Keratinocyte (primary cell): ENCODE data around the gene FAM83G. TPM values are rescaled to one million over a fixed set of nuclear protein-coding genes. Genes with fewer than 3 reads are reported as not detected.
"Not testable (repeated sequence)": the region's sequence is repeated elsewhere in the genome, so short reads cannot be mapped to it uniquely, and the experiment has no call there.

Experiments
- DNase-seq: peaks from one replicate; pipeline ENCODE4 v3.0.0-alpha.2; 2011; ENCODE audit warnings: low read depth, missing footprints, low spot score
- FAIRE-seq: peaks from 2 replicates; lab custom pipeline; 2011; peaks lifted over from hg19 to GRCh38; lab: Jason Lieb, UNC
- H2AFZ ChIP-seq: 2 replicates; pipeline ENCODE4 v1.6.0; 2012; ENCODE audit warnings: low read length, control low read depth, inconsistent platforms; ENCODE audit not compliant: control insufficient read depth
- H3K27ac ChIP-seq: 2 replicates; pipeline ENCODE4 v1.5.1; 2011; ENCODE audit warnings: low read length; ENCODE audit not compliant: control insufficient read depth, insufficient read depth
- H3K27me3 ChIP-seq: 3 replicates; pipeline ENCODE4 v1.6.0; 2011; ENCODE audit warnings: low read length; ENCODE audit not compliant: control insufficient read depth, insufficient read depth; ENCODE audit errors: extremely low read depth
- H3K36me3 ChIP-seq, 2 experiments: 2 replicates in 1 of 2; 3 replicates in 1 of 2; pipeline ENCODE4 v1.5.1; 2011; ENCODE audit warnings: low read length in 2 of 2, mild to moderate bottlenecking in 1 of 2; ENCODE audit not compliant: control insufficient read depth in 2 of 2, insufficient read depth in 2 of 2; ENCODE audit errors: extremely low read depth in 1 of 2
- H3K4me1 ChIP-seq: 3 replicates; pipeline ENCODE4 v1.5.1; 2011; ENCODE audit warnings: low read length; ENCODE audit not compliant: control insufficient read depth, insufficient read depth; ENCODE audit errors: extremely low read depth
- H3K4me2 ChIP-seq: 3 replicates; pipeline ENCODE4 v1.6.0; 2011; ENCODE audit warnings: low read depth, low read length; ENCODE audit not compliant: control insufficient read depth, insufficient read depth; ENCODE audit errors: extremely low read depth
- H3K4me3 ChIP-seq, 3 experiments: fragments of 200-600 bp in 1 of 3; sonication (generic) in 1 of 3; 2 replicates in 2 of 3; 3 replicates in 1 of 3; pipeline ENCODE4 v1.5.1; 2011 to 2016; ENCODE audit warnings: low read length in 3 of 3, mild to moderate bottlenecking in 3 of 3, control low read depth in 2 of 3, inconsistent platforms in 1 of 3, low read depth in 1 of 3, mixed read lengths in 1 of 3, mixed run types in 1 of 3, moderate library complexity in 1 of 3; ENCODE audit not compliant: control insufficient read depth in 2 of 3, insufficient read depth in 2 of 3; ENCODE audit errors: extremely low read depth in 1 of 3
- H3K79me2 ChIP-seq: 2 replicates; pipeline ENCODE4 v1.6.0; 2012; ENCODE audit warnings: low read length; ENCODE audit not compliant: control insufficient read depth, insufficient read depth
- H3K9ac ChIP-seq: 3 replicates; pipeline ENCODE4 v1.6.0; 2011; ENCODE audit warnings: low read length; ENCODE audit not compliant: control insufficient read depth, insufficient read depth; ENCODE audit errors: extremely low read depth
- H3K9me1 ChIP-seq: 3 replicates; pipeline ENCODE4 v1.6.0; 2011; ENCODE audit warnings: low read length; ENCODE audit not compliant: control insufficient read depth, insufficient read depth; ENCODE audit errors: extremely low read depth
- H3K9me3 ChIP-seq: 2 replicates; pipeline ENCODE4 v1.5.1; 2012; ENCODE audit warnings: low read depth, low read length; ENCODE audit not compliant: control insufficient read depth
- H4K20me1 ChIP-seq: 3 replicates; pipeline ENCODE4 v1.6.0; 2011; ENCODE audit warnings: low read length; ENCODE audit not compliant: control insufficient read depth, insufficient read depth; ENCODE audit errors: extremely low read depth
- dilution Hi-C: fragments of 300-500 bp; cut with MboI; formaldehyde crosslinking; loops from one replicate; pipeline ENCODE4 v1.7.0; 2020; ENCODE audit warnings: low sequenced_read_pairs; ENCODE audit not compliant: extremely low pct_ligation_motif_present
- polyA plus RNA-seq, 5 experiments: library from polyadenylated mRNA; depleted of rRNA in 3 of 5; stranded (reverse) in 3 of 5; stranded (forward) in 1 of 5; unstranded in 1 of 5; fragments of >200 nt; gene quantifications; 1 replicate in 1 of 5; 2 replicates in 3 of 5; 3 replicates in 1 of 5; pipeline versions ENCODE4 v1.2.1 to v1.2.3, GENCODE V29; 2011 to 2012; ENCODE audit warnings: missing spikeins in 2 of 5, low read depth in 1 of 5, low replicate concordance in 1 of 5

FAM83G gene
- polyA plus RNA-seq, 1 donor (not counting 4 experiments of a cell fraction or from before 2014, with no cell fraction given) = 23.2 TPM

DNA sequence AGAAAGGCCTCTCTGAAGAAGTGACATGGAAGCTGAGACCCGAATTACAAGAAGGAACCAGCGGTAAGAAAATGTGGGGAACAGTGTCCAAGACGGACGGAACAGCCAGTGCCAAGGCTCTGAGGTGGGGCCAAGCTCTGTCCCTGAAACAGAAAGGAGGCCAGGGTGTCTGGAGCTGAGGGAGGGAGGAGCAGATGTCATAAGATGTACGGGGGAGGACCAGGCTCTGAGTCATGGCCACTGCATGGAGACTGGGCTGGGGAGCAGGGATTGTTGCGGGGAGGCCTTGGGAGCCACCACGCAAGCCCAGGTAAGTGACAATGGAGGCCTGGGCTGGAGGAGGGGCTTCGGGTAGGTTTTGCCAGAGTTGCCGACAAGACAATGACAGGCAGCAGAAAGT, 40.1 kb upstream of the FAM83G start:
- H3K79me2 ChIP-seq, H3K27ac ChIP-seq, H3K36me3 ChIP-seq, H3K4me1 ChIP-seq, FAIRE-seq, H3K9me3 ChIP-seq, H3K4me2 ChIP-seq, H2AFZ ChIP-seq, dilution Hi-C loops, H3K4me3 ChIP-seq, DNase-seq, H4K20me1 ChIP-seq, H3K27me3 ChIP-seq, H3K9ac ChIP-seq, H3K9me1 ChIP-seq: not testable (repeated sequence)

DNA sequence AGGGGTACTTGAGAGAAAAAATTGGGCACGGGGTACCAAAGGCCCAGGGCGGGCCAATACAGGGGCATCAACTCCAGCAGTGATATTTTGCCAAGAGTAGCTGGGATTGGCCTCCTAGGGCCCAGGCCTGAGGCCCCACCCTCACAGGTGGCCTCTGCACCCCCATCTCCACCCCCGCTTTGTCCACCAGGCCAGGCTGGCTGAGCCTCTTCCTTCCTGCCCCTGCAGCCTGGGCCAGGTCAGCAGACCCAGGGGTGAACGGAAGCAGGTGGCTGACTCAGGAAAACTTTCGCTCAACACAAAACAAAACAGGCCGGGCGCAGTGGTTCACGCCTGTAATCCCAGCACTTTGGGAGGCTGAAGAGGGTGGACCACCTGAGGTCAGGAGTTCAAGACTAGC, 38.5 kb upstream of the FAM83G start:
- H3K4me3 ChIP-seq, H3K9me1 ChIP-seq, FAIRE-seq, H3K4me2 ChIP-seq, H2AFZ ChIP-seq, DNase-seq, H3K79me2 ChIP-seq, H3K9me3 ChIP-seq, H3K27me3 ChIP-seq, H3K36me3 ChIP-seq, H4K20me1 ChIP-seq, H3K9ac ChIP-seq, H3K27ac ChIP-seq, H3K4me1 ChIP-seq, dilution Hi-C loops: not testable (repeated sequence)

DNA sequence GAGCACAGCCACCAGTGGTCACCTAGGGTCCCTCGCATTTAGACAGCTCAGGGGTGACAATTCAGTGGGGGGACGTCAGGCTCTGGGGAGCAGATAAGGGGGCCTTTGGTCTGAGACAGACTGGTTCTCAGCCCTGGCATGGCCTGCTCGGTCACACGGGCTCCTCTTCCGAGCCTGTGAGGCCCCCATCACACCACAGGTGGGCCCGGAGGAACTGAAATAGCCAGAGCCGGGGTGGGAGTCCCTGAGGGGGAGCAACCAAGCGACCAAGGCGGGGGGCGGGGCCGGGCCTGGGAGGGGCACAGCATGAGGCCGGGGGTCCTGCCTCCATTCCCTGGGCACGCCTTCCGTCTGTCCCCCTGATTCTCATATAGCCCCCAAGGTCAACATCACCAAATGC, 37.8 kb upstream of the FAM83G start:
- FAIRE-seq, H3K9me1 ChIP-seq, H3K9me3 ChIP-seq, H3K9ac ChIP-seq, DNase-seq, H4K20me1 ChIP-seq, H2AFZ ChIP-seq, dilution Hi-C loops, H3K4me1 ChIP-seq, H3K27me3 ChIP-seq, H3K36me3 ChIP-seq, H3K4me2 ChIP-seq, H3K4me3 ChIP-seq, H3K27ac ChIP-seq, H3K79me2 ChIP-seq: not testable (repeated sequence)

DNA sequence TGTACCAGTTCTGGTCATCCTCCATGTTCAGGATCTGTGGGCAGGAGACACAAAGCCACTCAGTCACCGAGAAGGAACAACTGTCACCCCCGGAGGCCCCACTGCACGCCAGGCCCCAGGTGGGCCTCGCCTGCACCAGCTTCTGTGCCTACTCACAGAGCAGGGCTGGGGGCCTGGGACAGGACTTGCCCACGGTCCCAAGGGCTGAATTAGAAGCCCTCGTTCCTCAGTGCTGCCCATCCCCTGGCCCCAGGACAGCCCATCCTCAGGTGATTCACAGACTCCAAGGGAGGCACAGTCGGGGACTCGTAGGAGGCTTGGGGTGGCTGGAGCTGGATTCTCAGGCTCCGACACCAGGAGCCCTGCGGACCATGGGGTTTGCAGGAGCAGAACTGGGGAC, 37.3 kb upstream of the FAM83G start:
- dilution Hi-C loops, FAIRE-seq: not testable (repeated sequence)

DNA sequence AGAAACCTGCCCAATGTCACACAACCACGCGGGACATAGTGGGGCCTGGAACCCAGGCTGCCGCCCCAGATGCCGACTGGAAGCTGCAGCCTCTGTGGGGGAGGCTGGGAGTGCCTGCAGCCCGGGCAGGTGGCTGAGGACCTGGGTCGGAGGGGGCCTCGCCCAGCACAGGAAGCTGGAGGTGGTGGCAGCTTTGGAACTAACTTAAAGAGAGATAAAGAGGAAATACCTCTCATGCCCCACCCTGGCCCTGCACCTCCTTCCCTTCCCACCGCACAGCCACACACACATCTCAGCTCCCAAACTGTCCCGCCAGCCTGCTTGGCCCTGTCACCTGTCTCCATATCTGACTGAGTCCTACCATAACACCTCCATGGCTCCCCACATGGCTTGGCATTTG, 35.8 kb upstream of the FAM83G start:
- H3K9ac ChIP-seq, H3K9me3 ChIP-seq, H3K27me3 ChIP-seq, H3K9me1 ChIP-seq, FAIRE-seq, DNase-seq, H3K4me3 ChIP-seq, H4K20me1 ChIP-seq, H3K79me2 ChIP-seq, H2AFZ ChIP-seq, H3K36me3 ChIP-seq, H3K4me1 ChIP-seq, H3K27ac ChIP-seq, H3K4me2 ChIP-seq, dilution Hi-C loops: not testable (repeated sequence)

More for the DNA sequence above, 37.3 kb upstream of the FAM83G start:
- H3K4me3 ChIP-seq, H2AFZ ChIP-seq, H3K36me3 ChIP-seq, H3K9me3 ChIP-seq, H3K27ac ChIP-seq, H3K9me1 ChIP-seq, H3K4me2 ChIP-seq, H3K27me3 ChIP-seq, H3K79me2 ChIP-seq, H4K20me1 ChIP-seq, H3K4me1 ChIP-seq, DNase-seq, H3K9ac ChIP-seq: not testable (repeated sequence)
